Psoas muscle (tissue), 8 donors: Measurements from ENCODE around the gene ESAM. TPM values are rescaled to one million over a fixed set of nuclear protein-coding genes. Genes with fewer than 3 reads are reported as not detected.

Source experiments
- ATAC-seq, 4 donors: fragments of 200-7000 bp; cut with Tn5 transposase; one replicate each; pipeline ENCODE4 v1.9.1; 2020; ENCODE audit warnings: moderate library complexity in 3 of 4, mild to moderate bottlenecking in 2 of 4
- DNase-seq, 2 donors: peaks; one replicate each; pipeline ENCODE4 v3.0.0-alpha.2; 2020
- H3K27ac ChIP-seq: fragments of 200-600 bp; one replicate; pipeline ENCODE4 v1.8.0; 2022
- H3K27me3 ChIP-seq, 3 donors: fragments of 200-600 bp in 1 of 3; one replicate each; pipeline versions ENCODE4 v1.6.1 to v1.8.0; 2013 to 2022; ENCODE audit warnings: low read length in 2 of 3, mild to moderate bottlenecking in 2 of 3, moderate library complexity in 1 of 3; ENCODE audit not compliant: insufficient read depth in 3 of 3
- H3K36me3 ChIP-seq, 2 donors: fragments of 200-600 bp in 1 of 2; one replicate each; pipeline versions ENCODE4 v1.6.1 to v1.8.0; 2013 to 2022; ENCODE audit warnings: low read depth in 1 of 2, mild to moderate bottlenecking in 1 of 2, moderate library complexity in 1 of 2; ENCODE audit not compliant: insufficient read depth in 1 of 2
- H3K4me1 ChIP-seq: fragments of 200-600 bp; one replicate; pipeline ENCODE4 v1.8.0; 2022
- H3K4me3 ChIP-seq: fragments of 200-600 bp; one replicate; pipeline ENCODE4 v1.8.0; 2022; ENCODE audit warnings: mild to moderate bottlenecking
- H3K9me3 ChIP-seq: fragments of 200-600 bp; one replicate; pipeline ENCODE4 v1.8.0; 2022
- WGBS, 3 donors: extraction: QIAGEN DNeasy Blood & Tissue Kit; methylation state at CpG; one replicate each; pipeline versions ENCODE4 v1.1.6 to v1.1.7; 2013; 5-methylcytosine and 5-hydroxymethylcytosine counted together
- intact Hi-C, 2 donors: fragments of 100-400 bp; cut with DNase I; formaldehyde crosslinking; loops; one replicate each; pipeline versions ENCODE4 v1.11.0 to v1.14.2; 2022
- polyA plus RNA-seq, 3 donors: library from polyadenylated mRNA; stranded (reverse); fragments of 200-250 nt; gene quantifications; one replicate each; pipeline ENCODE4 v1.2.3, GENCODE V29; 2013
- total RNA-seq, 4 donors: library from RNA; stranded (reverse); fragmentation: NEBNext Ultra II Directional in 2 of 4; extraction: Animal tissue kit (Norgen Biotek cat#: 25700) in 2 of 4; gene quantifications; one replicate each; pipeline versions ENCODE4 v1.2.1 to v1.2.4, GENCODE V29; 2021 to 2023
- TF ChIP-seq, protein P1 (sequence below): fragments of 200-600 bp; IDR thresholded peaks from one replicate; pipeline ENCODE4 v1.8.0; 2022; ENCODE audit warnings: antibody characterized with exemption
- donor health status: healthy with polysubstance abuse.
- donor health status: DM: no; HTN: no; CAD: no; lungs with moderate emphysema.
- donor health status: Bipolar disorder and iron deficiency.
- donor health status: healthy.
- donor health status: DM: yes; HTN: yes; CAD: no.
- donor health status: DM: no; HTN: no; CAD: no.
- donor health status: DM: no; HTN: no; CAD: no.
- donor health status: DM: yes; HTN: yes; CAD: no.

ESAM gene
- total and polyA plus RNA-seq, 7 donors: 18.4 to 37.2 (median 27.9) TPM

- Histone ChIP-seq H3K4me3 (no peak overlapping the region), H3K36me3 (peaks cover 3 to 42% of the 10 kb centered on the region in 2 donors), H3K4me1 (peaks cover 10% of the 10 kb centered on the region), H3K27ac (no peak overlapping the region), H3K27me3 (no peaks in the 10 kb centered on the region), H3K9me3 (no peaks in the 10 kb centered on the region)
- DNase-seq: no peak
- TF ChIP-seq, protein P1, sequence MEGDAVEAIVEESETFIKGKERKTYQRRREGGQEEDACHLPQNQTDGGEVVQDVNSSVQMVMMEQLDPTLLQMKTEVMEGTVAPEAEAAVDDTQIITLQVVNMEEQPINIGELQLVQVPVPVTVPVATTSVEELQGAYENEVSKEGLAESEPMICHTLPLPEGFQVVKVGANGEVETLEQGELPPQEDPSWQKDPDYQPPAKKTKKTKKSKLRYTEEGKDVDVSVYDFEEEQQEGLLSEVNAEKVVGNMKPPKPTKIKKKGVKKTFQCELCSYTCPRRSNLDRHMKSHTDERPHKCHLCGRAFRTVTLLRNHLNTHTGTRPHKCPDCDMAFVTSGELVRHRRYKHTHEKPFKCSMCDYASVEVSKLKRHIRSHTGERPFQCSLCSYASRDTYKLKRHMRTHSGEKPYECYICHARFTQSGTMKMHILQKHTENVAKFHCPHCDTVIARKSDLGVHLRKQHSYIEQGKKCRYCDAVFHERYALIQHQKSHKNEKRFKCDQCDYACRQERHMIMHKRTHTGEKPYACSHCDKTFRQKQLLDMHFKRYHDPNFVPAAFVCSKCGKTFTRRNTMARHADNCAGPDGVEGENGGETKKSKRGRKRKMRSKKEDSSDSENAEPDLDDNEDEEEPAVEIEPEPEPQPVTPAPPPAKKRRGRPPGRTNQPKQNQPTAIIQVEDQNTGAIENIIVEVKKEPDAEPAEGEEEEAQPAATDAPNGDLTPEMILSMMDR: no peak
- intact Hi-C loops: no loop called here
- WGBS, 3 donors: 89 to 92% (median 89%) methylated on average over 3 of the region's 3 CpGs
- no peak for ATAC-seq
Measured at GRCh38 chr11:124804884-124805283, 42.8 kb upstream of the ESAM start.

DNA sequence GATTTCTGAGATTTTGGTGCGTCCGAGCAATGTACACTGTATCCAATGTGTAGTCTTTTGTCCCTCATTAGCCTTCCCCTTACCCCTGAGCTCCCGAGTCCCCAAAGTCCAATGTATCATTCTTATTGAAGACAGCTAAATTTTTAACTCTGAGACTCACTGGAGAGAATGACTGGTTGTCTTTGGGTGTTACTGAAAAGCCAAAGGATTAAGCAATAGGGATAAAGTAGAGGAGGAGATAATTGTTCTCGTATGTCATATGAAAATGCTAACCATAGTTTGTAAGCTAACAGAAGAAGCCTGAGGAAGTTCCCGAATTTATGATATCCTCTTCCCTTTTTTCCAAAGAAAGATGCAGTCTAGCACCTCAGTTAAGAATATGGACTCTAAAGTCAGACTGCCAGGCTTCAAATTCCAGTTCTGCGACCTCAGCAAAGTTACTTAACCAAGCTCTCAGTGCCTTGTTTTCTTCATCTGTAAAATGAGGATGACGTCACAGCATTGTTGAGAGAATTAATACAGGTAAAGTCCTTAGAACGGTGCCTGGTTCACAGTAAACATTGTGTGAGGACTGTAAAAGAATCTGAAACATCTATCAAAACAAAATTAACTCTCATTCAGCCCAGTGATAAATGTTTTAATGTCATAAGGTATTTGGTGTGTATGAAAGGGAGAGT lies 39.7 kb upstream of the ESAM start:
- intact Hi-C loops: no loop called here
- WGBS, 3 donors: 75 to 78% (median 77%) methylated on average over 8 of the region's 8 CpGs

DNA sequence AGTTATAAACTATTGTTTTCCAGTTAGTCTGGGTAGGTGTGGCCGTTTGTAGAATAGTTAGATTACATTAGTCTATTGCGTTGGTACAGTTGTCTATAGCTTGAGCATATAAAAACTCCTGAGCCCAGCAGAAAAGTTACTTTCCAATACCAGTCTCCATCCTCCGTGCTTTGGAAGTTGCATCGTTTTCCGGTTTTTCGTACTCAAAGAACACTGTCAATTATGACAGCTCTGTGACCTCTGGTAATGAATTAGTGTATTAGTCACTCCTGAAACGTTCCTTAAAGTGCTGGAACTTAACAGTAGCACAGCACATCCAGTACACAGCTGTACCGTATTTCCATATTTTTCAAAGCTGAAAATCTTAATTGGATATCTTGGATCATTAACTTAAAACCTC lies 38.9 kb upstream of the ESAM start:
- WGBS, 3 donors: 2% methylated on average over 8 of the region's 8 CpGs
- Histone ChIP-seq H3K4me1 (peaks cover 30% of the 10 kb centered on the region), H3K27me3 (no peaks in the 10 kb centered on the region), H3K36me3 (peaks cover 0 to 14% of the 10 kb centered on the region in 2 donors), H3K9me3 (no peaks in the 10 kb centered on the region), H3K4me3 (peak overlapping the region; percentile 98), H3K27ac (peak overlapping the region; percentile 100)
- no peak for DNase-seq
- intact Hi-C loops: no loop called here
- ATAC-seq: peak in 3 of 4 donors; percentile 31 to 44 (median 39)
- TF ChIP-seq, protein P1: no peak

More for the DNA sequence above, 39.7 kb upstream of the ESAM start:
- Histone ChIP-seq H3K27me3 (no peaks in the 10 kb centered on the region), H3K4me1 (peaks cover 30% of the 10 kb centered on the region), H3K36me3 (peaks cover 0 to 20% of the 10 kb centered on the region in 2 donors), H3K4me3 (peak overlapping the region; percentile 98), H3K27ac (no peak overlapping the region), H3K9me3 (no peaks in the 10 kb centered on the region)
- TF ChIP-seq, protein P1: no peak
- no peak for ATAC-seq
- no peak for DNase-seq

DNA sequence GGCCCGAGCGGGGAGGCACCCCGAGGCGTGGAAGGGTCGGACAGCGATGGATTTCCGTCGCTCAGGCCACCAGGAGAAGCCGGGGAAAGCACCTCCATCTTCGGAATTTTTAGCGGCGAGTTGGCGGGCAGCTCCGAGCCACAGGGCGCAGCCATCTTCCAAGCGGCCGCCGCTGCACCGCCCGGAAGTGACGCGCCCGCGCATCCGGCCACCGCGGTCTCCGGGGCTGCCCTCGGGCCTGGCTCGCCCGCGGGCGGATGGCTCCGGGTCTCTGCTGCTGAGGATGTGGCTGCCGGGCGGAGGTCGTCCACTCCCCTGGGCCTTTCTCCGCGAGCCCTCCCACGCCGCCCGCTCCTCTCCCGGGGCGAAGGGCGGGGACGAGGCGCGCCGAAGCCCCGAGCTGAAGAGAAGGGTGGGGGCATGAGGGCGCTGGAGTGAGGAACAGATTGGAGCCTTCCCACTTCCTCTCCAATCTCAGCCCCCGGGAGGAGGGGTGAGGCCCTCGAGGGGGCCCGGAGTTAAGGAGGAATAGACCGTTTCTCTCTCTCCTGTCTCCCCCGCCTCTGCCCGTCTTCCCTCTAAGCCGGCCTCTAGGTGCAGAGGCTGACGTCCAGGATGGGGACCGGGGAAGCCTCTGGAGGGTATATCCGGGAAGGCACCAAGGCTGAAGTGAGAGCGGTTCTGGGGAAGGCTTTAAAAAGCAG lies 38.3 kb upstream of the ESAM start, which contains the start of gene MSANTD2:
Gene MSANTD2, minus strand, starts transcription at position 181 of the 704 bp plus-strand sequence. Its CDS starts 26 bp downstream, at position 155.
- H3K4me1 ChIP-seq: peaks cover 34% of the 10 kb centered on the region
- TF ChIP-seq, protein P1: no peak
- no peaks in the 10 kb centered on the region for H3K27me3 ChIP-seq
- peaks cover 0 to 7% of the 10 kb centered on the region in 2 donors for H3K36me3 ChIP-seq
- DNase-seq (peak; percentile 82 to 91), ATAC-seq (peak; percentile 96 to 98 (median 97))
- no peaks in the 10 kb centered on the region for H3K9me3 ChIP-seq
- intact Hi-C loops: no loop called here
- peak within 1 kb of the TSS; percentile 98 for H3K4me3 ChIP-seq
- 0% methylated on average over 46 to 62 of the region's 62 CpGs for WGBS, 3 donors
- H3K27ac ChIP-seq: peak within 1 kb of the TSS; percentile 100
